Measurements from ENCODE around the gene DGKE. TPM values are rescaled to one million over a fixed set of nuclear protein-coding genes. Genes with fewer than 3 reads are reported as not detected.

DGKE gene
- total and polyA plus RNA-seq, 2 of the 8 experiments (the other 6 are each of a cell fraction or from before 2014, with no cell fraction given) = 1.7 to 7.4 TPM

GRCh38 chr17:56918916-56919315 lies 85.0 kb downstream of the DGKE start:
- TF ChIP-seq SUZ12 (IDR thresholded peaks at IDR 0.05; ENCODE audit: low read length) = no peak
- H3K23ac ChIP-seq (ENCODE audit: insufficient read length) = no peak overlapping the region
- H3K9me3 ChIP-seq (ENCODE audit: insufficient read depth in 2 of 2, low read depth in 1 of 2, low read length in 1 of 2) = no peaks in the 10 kb centered on the region
- no peak overlapping the region for H2BK20ac ChIP-seq (ENCODE audit: low read length)
- H3K4me3 ChIP-seq (ENCODE audit: extremely low read depth in 1 of 4, insufficient read depth in 2 of 4, low read depth in 3 of 4, low read length in 4 of 4) = no peak overlapping the region
- ChIA-PET CTCF (ENCODE audit: partially characterized antibody) (interaction anchor here (1.2 to 1.4 kb wide), 2 partner anchors 13 to 28 kb away, joined by 3 to 4 read pairs; no protein-coding TSS in a partner anchor), POLR2A (ENCODE audit: partially characterized antibody) (no interaction called here)
- FAIRE-seq (no peak), DNase-seq (ENCODE audit: low read depth in 1 of 2, low spot score in 2 of 2) (no peak)
- H3K23me2 ChIP-seq (ENCODE audit: low read depth, low read length) = peaks cover 3% of the 10 kb centered on the region; the same call in 1 of the 2 replicates
- H3K18ac ChIP-seq (ENCODE audit: extremely low read depth, low read length) = no peak overlapping the region
- no peak overlapping the region for H2AK5ac ChIP-seq (ENCODE audit: low read depth, low read length)
- H2BK5ac ChIP-seq (ENCODE audit: low read depth, low read length) = no peak overlapping the region
- H3K36me3 ChIP-seq (ENCODE audit: control insufficient read depth in 2 of 4, insufficient read depth in 4 of 4, low read length in 3 of 4) = no peaks in the 10 kb centered on the region
- no peak overlapping the region for H3K4me2 ChIP-seq (ENCODE audit: insufficient read depth in 1 of 2, low read depth in 2 of 2, low read length in 2 of 2)
- no peak overlapping the region for H2AFZ ChIP-seq (ENCODE audit: low read length)
- no peaks in the 10 kb centered on the region for H4K20me1 ChIP-seq (replicated peaks in 1 of 2; ENCODE audit: control insufficient read depth in 1 of 2, insufficient read depth in 2 of 2, low read length in 2 of 2)
- H4K8ac ChIP-seq (ENCODE audit: extremely low read depth, insufficient read depth, low read length) = no peak overlapping the region
- no peak overlapping the region for H3K4ac ChIP-seq (replicated peaks; ENCODE audit: insufficient read length, low read depth, low read length)
- H3K56ac ChIP-seq (replicated peaks; ENCODE audit: insufficient read length, low read depth, low read length) = no peak overlapping the region
- no peaks in the 10 kb centered on the region for H3K79me2 ChIP-seq (ENCODE audit: control insufficient read depth in 1 of 2, insufficient read depth in 2 of 2, low read length in 2 of 2)
- no peaks in the 10 kb centered on the region for H3K4me1 ChIP-seq (replicated peaks in 1 of 4; ENCODE audit: control insufficient read depth in 3 of 4, insufficient read depth in 4 of 4, low read length in 3 of 4)
- no peak overlapping the region for H3K27ac ChIP-seq (ENCODE audit: low read depth, low read length)
- H3K27me3 ChIP-seq (replicated peaks in 1 of 4; ENCODE audit: control insufficient read depth in 3 of 4, extremely low read depth in 1 of 4, insufficient read depth in 3 of 4, low read length in 3 of 4) = peaks cover 0 to 11% (median 8%) of the 10 kb centered on the region in 4 experiments; a peak in 6 of 7 replicates
- no peak overlapping the region for H3K9ac ChIP-seq (replicated peaks in 1 of 4; ENCODE audit: extremely low read depth in 1 of 4, low read depth in 3 of 4, low read length in 3 of 4)
- no peaks in the 10 kb centered on the region for H3K79me1 ChIP-seq (ENCODE audit: low read depth, low read length)
- no peak overlapping the region for H2BK120ac ChIP-seq (replicated peaks; ENCODE audit: low read depth, low read length)
- H4K91ac ChIP-seq (replicated peaks; ENCODE audit: insufficient read length, low read length) = no peak overlapping the region
- H4K5ac ChIP-seq (ENCODE audit: insufficient read length, low read depth, low read length) = no peak overlapping the region
- WGBS, 2 experiments (ENCODE audit: extremely low coverage in 1 of 2, insufficient coverage in 1 of 2, insufficient read length in 1 of 2, insufficient replicate concordance in 2 of 2, low coverage in 1 of 2, low lambda C conversion rate in 2 of 2, missing lambda C conversion rate in 1 of 2) = 93% methylated on average over 3 of the region's 3 CpGs; no CpG with 5 or more reads in 1 of the 2 experiments
- H2BK15ac ChIP-seq (ENCODE audit: low read length) = no peak overlapping the region
- H3K14ac ChIP-seq (ENCODE audit: insufficient read length) = no peak overlapping the region
- no peak overlapping the region for H2BK12ac ChIP-seq (ENCODE audit: low read depth, low read length)

MicroRNAs encoded within 50 kb of the gene (microRNA counts, 767-probe panel; counts per million panel counts)
- microRNA hsa-miR-3614-5p = 879 counts per million, percentile 95 among the panel's probes with 10 or more counts

Small RNAs within 50 kb of the gene (small RNA-seq; reads per million reads assigned to genes)
- gene AC015912.2 (ENCODE audit: insufficient read depth) = not detected
- not detected for gene RNU6-1158P (ENCODE audit: insufficient read depth)

Other genes starting within 250 kb of the DGKE start
- gene NOG, start 240.5 kb upstream of the DGKE start, total RNA-seq (2021; fragmentation: NEBNext Ultra II Directional; extraction: Animal tissue kit (Norgen Biotek cat#: 25700)) = 0.23 and 0.35 TPM in 2 replicates
- gene NOG, start 240.5 kb upstream of the DGKE start, polyA plus RNA-seq (2011; rRNA removed) = 0.35 and 0.58 TPM in 2 replicates
- 1.9 and 2.2 TPM in 2 replicates for gene C17orf67, start 231 bp upstream of the DGKE start, total RNA-seq (2021; fragmentation: NEBNext Ultra II Directional; extraction: Animal tissue kit (Norgen Biotek cat#: 25700))
- 0.52 and 0.67 TPM in 2 replicates for gene C17orf67, start 231 bp upstream of the DGKE start, polyA plus RNA-seq (2011; rRNA removed)
- 37.3 and 38.9 TPM in 2 replicates for gene TRIM25, start 79.9 kb downstream of the DGKE start, total RNA-seq (2021; fragmentation: NEBNext Ultra II Directional; extraction: Animal tissue kit (Norgen Biotek cat#: 25700))
- gene TRIM25, start 79.9 kb downstream of the DGKE start, polyA plus RNA-seq (2011; rRNA removed) = 16.6 and 23.0 TPM in 2 replicates
- gene COIL, start 126.9 kb downstream of the DGKE start, total RNA-seq (2021; fragmentation: NEBNext Ultra II Directional; extraction: Animal tissue kit (Norgen Biotek cat#: 25700)) = 21.3 and 23.6 TPM in 2 replicates
- gene COIL, start 126.9 kb downstream of the DGKE start, polyA plus RNA-seq (2011; rRNA removed) = 3.1 and 5.2 TPM in 2 replicates
- gene SCPEP1, start 144.0 kb downstream of the DGKE start, total RNA-seq (2021; fragmentation: NEBNext Ultra II Directional; extraction: Animal tissue kit (Norgen Biotek cat#: 25700)) = 48.8 and 52.6 TPM in 2 replicates
- 26.8 and 30.7 TPM in 2 replicates for gene SCPEP1, start 144.0 kb downstream of the DGKE start, polyA plus RNA-seq (2011; rRNA removed)